ENCODE results near the gene RIMBP2.
"Not testable (repeated sequence)": the region's sequence is repeated elsewhere in the genome, so short reads cannot be mapped to it uniquely, and the experiment has no call there.

Gene RIMBP2

DNA sequence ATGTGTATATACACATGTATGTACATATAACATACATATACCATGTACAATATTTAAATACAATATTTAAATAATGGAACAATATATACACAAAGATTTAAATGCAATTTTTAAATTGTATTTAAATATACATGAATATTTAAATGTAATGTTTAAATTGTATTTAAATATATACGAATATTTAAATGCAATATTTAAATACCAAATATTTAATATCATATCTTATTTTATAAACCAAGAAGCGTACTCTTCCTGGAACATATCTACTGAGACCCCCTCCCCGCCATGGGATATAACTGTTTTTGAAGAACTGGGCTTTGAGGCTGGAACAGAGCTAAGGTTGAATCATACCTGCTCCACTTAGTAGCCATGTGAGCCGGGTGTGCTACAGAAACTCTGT lies 29.8 kb upstream of the RIMBP2 start:
- TF ChIP-seq, protein P1, sequence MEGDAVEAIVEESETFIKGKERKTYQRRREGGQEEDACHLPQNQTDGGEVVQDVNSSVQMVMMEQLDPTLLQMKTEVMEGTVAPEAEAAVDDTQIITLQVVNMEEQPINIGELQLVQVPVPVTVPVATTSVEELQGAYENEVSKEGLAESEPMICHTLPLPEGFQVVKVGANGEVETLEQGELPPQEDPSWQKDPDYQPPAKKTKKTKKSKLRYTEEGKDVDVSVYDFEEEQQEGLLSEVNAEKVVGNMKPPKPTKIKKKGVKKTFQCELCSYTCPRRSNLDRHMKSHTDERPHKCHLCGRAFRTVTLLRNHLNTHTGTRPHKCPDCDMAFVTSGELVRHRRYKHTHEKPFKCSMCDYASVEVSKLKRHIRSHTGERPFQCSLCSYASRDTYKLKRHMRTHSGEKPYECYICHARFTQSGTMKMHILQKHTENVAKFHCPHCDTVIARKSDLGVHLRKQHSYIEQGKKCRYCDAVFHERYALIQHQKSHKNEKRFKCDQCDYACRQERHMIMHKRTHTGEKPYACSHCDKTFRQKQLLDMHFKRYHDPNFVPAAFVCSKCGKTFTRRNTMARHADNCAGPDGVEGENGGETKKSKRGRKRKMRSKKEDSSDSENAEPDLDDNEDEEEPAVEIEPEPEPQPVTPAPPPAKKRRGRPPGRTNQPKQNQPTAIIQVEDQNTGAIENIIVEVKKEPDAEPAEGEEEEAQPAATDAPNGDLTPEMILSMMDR (conservative IDR thresholded peaks at IDR 0.05), result no peak
- no peak overlapping the region for H3K27ac ChIP-seq

DNA sequence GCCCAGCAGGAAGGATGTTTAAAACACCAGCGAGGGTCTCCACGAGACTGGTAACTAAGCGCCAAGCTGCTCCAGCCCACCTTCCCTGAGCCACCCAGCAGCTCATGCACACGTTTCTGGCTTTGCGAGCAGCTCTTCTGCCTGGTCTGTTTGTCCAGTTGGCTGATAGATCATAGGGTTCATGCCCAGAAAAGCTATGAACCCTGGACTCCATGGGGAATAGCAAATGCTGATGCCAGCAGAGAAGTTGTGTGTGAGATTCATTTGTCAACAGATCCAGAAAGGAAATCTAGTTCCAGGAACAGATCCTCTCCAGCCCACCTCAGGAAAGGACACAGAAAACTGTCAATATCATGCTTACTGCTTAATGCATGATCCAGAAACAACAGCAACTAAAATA lies 28.2 kb upstream of the RIMBP2 start:
- TF ChIP-seq, protein P1 (conservative IDR thresholded peaks at IDR 0.05), result no peak
- no peak overlapping the region for H3K27ac ChIP-seq

DNA sequence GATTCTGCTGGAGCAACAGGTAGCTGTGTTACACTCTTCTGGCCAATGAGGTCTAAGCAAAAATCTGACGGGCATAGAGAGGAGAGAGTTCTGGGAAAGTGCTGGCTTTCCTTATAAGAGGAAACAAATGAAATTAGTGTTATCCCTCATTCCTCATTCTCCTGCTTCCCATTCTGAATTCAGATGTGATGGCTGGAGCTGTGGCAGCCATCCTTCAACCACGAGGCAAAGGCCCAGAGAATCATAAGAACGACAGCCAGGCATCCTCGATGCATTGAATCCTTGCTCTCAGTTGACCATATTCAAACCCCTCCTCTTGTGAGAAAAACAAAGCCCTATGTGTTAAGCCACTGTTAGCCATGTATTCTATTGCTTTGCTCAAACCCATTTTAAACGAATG lies 27.5 kb upstream of the RIMBP2 start:
- TF ChIP-seq, protein P1 (conservative IDR thresholded peaks at IDR 0.05), result no peak

DNA sequence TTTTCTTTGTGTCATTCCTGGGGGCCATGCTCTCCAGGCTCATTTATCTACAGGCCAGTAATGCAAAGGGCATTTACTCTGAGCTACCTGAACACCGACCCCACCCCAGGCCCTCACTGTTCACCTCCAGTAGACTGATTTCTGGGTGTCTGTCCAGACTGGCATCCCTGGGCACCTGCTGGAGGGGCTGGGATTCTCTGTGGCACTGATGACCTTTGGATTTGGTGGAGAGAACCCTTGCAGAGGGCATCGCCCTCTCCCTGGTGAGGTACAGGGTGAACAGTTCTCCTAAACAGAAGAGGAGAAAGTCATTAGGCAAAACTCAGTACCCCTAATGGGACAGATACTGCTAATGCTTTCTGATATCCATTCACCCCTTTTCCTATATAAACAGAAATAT lies 27.1 kb upstream of the RIMBP2 start:
- H3K27ac ChIP-seq, result no peak overlapping the region
- TF ChIP-seq, protein P1 (conservative IDR thresholded peaks at IDR 0.05), result no peak

More for the DNA sequence above, 27.5 kb upstream of the RIMBP2 start:
- H3K27ac ChIP-seq, result no peak overlapping the region

DNA sequence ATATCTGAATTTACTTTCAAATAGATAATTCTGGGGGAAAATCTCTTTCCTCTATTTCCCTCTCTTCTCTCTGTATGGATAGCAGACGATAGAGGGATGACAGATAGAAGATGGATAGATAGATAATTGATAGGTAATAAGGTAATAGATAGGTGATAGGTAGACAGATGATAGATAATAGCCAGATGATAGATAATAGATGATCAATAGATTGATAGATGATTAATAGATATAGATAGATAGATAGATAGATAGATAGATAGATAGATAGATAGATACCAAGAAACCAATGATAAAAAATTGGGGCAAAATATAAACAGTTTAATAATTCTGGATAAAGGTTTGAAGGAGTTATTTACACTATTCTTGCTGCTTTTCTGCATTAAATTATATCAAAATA lies 26.6 kb upstream of the RIMBP2 start:
- H3K27ac ChIP-seq, result no peak overlapping the region
- TF ChIP-seq, protein P1 (conservative IDR thresholded peaks at IDR 0.05), result no peak

DNA sequence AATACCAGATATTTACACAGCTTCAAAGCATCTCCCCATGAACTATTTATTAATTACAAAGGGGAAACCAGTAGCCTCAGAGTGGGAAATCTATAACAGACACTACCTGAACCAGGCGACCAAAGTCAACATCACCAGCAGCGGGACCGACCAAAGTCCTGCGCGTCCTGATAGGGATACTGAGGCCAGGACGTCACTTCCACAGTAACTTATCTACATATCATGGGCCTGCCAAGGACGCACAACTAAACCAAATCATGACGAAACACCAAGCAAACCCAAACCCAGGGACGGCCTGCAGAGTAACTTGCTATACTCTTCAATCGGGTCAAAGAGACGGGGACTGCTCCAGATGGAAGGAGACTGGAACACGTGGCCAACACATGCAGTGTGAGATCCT lies 26.0 kb upstream of the RIMBP2 start:
- no peak overlapping the region for H3K27ac ChIP-seq
- TF ChIP-seq, protein P1 (conservative IDR thresholded peaks at IDR 0.05), result no peak

DNA sequence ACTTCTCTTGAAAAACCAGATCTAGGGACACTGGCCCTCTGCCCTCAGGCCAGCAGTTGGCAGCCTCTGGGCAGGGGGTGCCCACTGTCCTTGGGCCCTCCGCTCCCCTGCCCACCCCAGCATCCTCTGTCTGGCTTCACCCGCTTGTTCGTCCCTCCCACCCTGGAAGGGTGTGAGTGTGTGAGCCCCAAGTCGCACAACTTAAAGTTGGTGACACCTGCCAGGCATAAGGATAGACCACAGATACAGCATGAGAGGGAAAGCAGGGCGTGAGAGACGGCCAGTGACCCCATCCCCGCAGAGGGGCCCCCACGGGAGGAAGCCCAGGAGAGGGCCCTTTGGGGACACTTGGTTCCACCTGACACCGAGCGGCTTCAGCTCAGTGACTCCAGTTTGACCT lies 23.5 kb upstream of the RIMBP2 start:
- TF ChIP-seq, protein P1 (conservative IDR thresholded peaks at IDR 0.05), result no peak
- H3K27ac ChIP-seq, result no peak overlapping the region

DNA sequence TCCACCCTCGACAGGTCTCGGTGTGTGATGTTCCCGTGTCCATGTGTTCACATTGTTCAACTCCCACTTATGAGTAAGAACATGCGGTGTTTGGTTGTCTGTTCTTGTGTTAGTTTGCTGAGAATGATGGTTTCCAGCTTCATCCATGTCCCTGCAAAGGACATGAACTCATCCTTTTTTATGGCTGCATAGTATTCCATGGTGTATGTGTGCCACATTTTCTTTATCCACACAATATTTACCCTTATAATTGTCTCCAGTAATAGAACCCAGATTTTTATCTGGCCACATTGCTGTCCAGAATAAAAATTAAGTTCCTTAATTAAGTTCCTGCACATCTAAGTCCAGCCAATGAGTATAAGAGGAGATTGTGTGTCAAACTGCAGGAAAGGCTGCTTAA lies 22.3 kb upstream of the RIMBP2 start:
- not testable (repeated sequence) for H3K27ac ChIP-seq

All from VCaP (cell line).